Measurements from ENCODE around the gene LGALS12. TPM values are rescaled to one million over a fixed set of nuclear protein-coding genes. Genes with fewer than 3 reads are reported as not detected.
A peak's percentile ranks its signal among the peaks of the same experiment; 100 is the strongest.

Gene LGALS12, protein sequence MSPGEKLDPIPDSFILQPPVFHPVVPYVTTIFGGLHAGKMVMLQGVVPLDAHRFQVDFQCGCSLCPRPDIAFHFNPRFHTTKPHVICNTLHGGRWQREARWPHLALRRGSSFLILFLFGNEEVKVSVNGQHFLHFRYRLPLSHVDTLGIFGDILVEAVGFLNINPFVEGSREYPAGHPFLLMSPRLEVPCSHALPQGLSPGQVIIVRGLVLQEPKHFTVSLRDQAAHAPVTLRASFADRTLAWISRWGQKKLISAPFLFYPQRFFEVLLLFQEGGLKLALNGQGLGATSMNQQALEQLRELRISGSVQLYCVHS
- total RNA-seq = not detected

DNA sequence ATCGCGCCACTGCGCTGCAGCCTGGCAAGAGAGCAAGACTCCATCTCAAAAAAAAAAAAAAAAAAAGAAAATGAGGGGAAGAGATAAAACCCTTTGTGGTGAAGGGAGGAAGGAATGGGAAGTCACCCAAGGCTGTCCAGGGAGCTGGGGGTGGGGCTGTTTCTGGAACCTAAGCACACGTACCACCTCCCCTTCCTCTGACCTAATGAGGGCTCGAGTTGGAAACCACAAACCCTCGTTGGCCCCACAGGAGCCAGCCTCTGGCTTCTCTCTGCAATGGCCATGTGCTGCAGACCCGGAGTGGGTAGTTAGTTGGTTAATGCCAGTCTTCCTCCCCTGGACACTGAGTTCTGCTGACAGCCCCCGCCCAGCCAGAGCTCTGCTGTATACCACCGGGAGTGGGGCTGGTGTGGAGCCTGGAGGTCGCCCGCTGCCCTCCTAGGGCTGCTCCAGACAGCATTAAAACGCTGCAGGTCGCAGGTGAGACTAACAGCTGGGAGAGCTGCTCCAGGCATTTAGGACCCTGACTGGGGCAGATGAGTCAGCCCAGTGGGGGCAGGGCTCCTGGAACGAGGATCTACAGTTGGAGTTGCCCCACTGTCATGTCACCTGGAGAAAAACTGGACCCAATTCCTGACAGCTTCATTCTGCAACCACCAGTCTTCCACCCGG, at the start of gene LGALS12:
Gene LGALS12, plus strand, starts transcription at position 228 of the 672 bp plus-strand sequence. Its CDS starts 375 bp downstream, at position 603.
- Mint-ChIP-seq H3K9me3 (peaks cover 4% of the 10 kb centered on the region), H3K27ac (no peak within 1 kb of the TSS), H3K27me3 (no peaks in the 10 kb centered on the region), H3K4me1 (peaks cover 9% of the 10 kb centered on the region), H3K4me3 (no peak within 1 kb of the TSS), H3K36me3 (peaks cover 5% of the 10 kb centered on the region)
- no peak for ATAC-seq (ENCODE audit: low read depth)
- POLR2A ChIA-PET = no interaction called here
- DNase-seq = peak; percentile 20

DNA sequence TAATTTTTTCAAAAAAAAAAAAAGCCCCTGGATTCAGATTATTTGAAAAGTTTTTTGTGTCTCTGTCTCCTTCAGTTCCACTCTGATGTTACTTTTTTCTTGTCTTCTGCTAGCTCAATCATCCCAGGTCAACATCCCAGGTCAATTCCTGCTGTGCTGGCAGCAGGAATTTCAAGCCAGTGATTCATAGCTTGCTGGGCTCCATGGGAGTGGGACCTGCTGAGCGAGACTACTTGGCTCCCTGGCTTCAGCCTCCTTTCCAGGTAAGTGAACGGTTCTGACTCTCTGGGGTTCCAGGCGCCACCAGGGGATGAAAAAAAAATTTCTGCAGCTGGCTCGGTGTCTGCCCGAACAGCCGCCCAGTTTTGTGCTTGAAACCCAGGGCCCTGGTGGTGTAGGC, 46.3 kb upstream of the LGALS12 start:
- POLR2A ChIA-PET = no interaction called here
- no peaks in the 10 kb centered on the region for H3K4me1 Mint-ChIP-seq
- H3K27ac Mint-ChIP-seq = no peak overlapping the region
- no peaks in the 10 kb centered on the region for H3K36me3 Mint-ChIP-seq
- DNase-seq (no peak), ATAC-seq (ENCODE audit: low read depth) (no peak)
- no peaks in the 10 kb centered on the region for H3K9me3 Mint-ChIP-seq
- H3K4me3 Mint-ChIP-seq = no peak overlapping the region
- H3K27me3 Mint-ChIP-seq = peaks cover 10% of the 10 kb centered on the region

DNA sequence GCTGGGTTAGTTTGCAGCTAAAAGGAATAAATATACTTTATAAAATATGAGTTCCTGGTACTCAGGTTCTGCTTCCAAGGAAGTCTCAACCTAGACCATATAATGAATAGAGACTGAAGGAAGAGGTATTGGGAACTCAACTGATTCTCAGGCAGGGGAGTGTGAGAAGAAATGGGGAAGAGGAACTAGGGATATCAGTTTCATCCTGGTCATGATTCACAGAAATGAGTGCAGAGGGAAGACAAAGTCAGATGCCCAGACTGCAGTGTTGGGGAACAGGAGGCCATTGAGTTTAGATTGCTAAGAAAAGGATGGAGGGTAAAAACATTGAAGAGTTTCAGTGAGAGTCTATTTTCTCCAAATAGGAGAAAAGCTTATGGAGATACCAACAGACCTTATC, 43.7 kb upstream of the LGALS12 start:
- H3K4me3 Mint-ChIP-seq = no peak overlapping the region
- H3K27ac Mint-ChIP-seq = no peak overlapping the region
- peaks cover 10% of the 10 kb centered on the region for H3K27me3 Mint-ChIP-seq
- DNase-seq (no peak), ATAC-seq (ENCODE audit: low read depth) (no peak)
- H3K4me1 Mint-ChIP-seq = no peaks in the 10 kb centered on the region
- POLR2A ChIA-PET = no interaction called here
- H3K36me3 Mint-ChIP-seq = no peaks in the 10 kb centered on the region
- H3K9me3 Mint-ChIP-seq = no peaks in the 10 kb centered on the region

DNA sequence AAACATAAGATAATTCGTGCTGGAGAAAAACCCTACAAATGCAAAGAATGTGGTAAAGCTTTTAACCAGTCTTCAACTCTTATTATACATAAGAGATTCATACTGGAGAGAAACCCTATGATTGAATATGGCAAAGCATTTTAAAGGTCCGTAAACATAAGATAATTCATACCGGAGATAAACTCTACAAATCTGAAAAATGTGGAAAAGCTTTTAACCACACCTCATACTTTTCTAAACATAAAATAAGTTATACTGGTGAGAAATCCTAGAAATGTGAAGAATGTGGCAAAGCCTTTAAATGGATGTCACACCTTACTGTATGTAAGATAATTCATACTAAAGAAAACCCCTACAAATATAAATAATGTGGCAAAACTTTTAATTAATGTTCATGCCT, 35.6 kb upstream of the LGALS12 start:
- no peak for DNase-seq
- Mint-ChIP-seq H3K27me3 (peaks cover 9% of the 10 kb centered on the region), H3K9me3 (peaks cover 9% of the 10 kb centered on the region), H3K4me1 (no peaks in the 10 kb centered on the region), H3K4me3 (no peak overlapping the region), H3K36me3 (no peaks in the 10 kb centered on the region), H3K27ac (no peak overlapping the region)
- ATAC-seq (ENCODE audit: low read depth) = no peak
- POLR2A ChIA-PET = no interaction called here

DNA sequence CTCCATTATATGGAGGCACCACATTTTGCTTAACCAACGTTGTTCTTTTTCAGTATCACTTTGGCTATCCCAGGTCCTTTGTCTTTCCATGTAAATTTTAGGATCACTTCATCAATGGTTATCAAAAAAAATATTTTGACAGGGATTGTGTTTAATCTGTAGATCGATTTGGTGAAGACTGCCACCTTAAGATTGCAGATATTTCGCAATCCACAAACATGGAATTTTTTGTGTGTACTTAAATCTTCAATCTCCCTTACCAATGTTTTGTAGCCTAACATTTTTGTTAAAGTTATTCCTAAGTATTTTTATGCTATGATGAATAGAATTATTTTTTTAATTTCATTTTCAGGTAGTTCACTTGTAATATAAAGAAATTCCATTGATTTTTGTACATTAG, 33.5 kb upstream of the LGALS12 start:
- POLR2A ChIA-PET = no interaction called here
- DNase-seq (no peak), ATAC-seq (ENCODE audit: low read depth) (no peak)
- no peak overlapping the region for H3K4me3 Mint-ChIP-seq
- H3K9me3 Mint-ChIP-seq = peaks cover 10% of the 10 kb centered on the region
- peaks cover 16% of the 10 kb centered on the region for H3K27me3 Mint-ChIP-seq
- no peak overlapping the region for H3K27ac Mint-ChIP-seq
- H3K4me1 Mint-ChIP-seq = no peaks in the 10 kb centered on the region
- peaks cover 4% of the 10 kb centered on the region for H3K36me3 Mint-ChIP-seq

DNA sequence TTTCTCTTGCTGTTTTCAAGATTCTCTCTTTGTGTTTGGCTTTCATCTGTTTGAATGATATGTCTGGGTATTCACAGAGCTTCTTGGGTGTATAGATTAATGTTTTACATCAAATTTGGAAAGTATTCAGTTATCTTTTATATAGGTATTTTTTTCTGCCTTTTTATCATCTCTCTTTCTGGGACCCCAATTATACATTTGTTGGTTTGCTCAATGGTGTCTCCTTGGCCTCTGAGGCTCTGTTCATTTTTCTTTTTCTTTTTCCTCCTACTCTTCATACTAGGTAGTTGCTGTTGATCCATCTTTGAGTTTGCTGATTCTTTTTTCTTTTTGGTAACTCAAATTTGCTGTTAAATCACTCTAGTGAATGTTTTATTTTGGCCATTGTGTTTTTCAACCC, 29.3 kb upstream of the LGALS12 start:
- peaks cover 15% of the 10 kb centered on the region for H3K27me3 Mint-ChIP-seq
- ATAC-seq (ENCODE audit: low read depth) (no peak), DNase-seq (no peak)
- no peak overlapping the region for H3K27ac Mint-ChIP-seq
- H3K9me3 Mint-ChIP-seq = peaks cover 5% of the 10 kb centered on the region
- H3K4me1 Mint-ChIP-seq = no peaks in the 10 kb centered on the region
- POLR2A ChIA-PET = no interaction called here
- no peak overlapping the region for H3K4me3 Mint-ChIP-seq
- peaks cover 4% of the 10 kb centered on the region for H3K36me3 Mint-ChIP-seq

DNA sequence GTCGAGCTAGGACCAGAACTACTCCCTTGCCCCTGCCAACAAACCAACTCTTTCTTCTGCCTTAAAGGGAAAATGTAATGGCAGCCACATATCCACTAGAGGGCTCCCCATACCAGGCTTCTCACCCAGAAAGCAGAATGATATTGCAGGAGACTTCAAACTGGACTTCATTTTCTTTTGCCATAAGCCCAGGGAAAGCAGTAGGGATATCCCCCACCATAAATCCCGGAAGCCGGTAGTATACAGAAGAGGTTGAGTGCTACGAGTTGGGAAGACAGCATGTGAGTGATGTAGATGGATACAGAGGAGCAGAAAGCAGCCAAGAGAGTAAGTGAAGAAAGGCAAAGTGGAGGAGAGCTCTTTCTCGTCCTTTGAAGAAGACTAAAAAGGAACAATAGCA, 27.0 kb upstream of the LGALS12 start:
- Mint-ChIP-seq H3K36me3 (peaks cover 5% of the 10 kb centered on the region), H3K4me1 (no peaks in the 10 kb centered on the region), H3K4me3 (no peak overlapping the region), H3K27ac (no peak overlapping the region), H3K27me3 (peaks cover 17% of the 10 kb centered on the region), H3K9me3 (peaks cover 3% of the 10 kb centered on the region)
- POLR2A ChIA-PET = interaction anchor here (0.7 to 2.9 kb wide), 4 partner anchors 58 to 157 kb away, joined by 3 to 12 read pairs (median 4); partner anchors contain the start of gene PLAAT4
- DNase-seq = no peak
- peak; percentile 52 for ATAC-seq (ENCODE audit: low read depth)

DNA sequence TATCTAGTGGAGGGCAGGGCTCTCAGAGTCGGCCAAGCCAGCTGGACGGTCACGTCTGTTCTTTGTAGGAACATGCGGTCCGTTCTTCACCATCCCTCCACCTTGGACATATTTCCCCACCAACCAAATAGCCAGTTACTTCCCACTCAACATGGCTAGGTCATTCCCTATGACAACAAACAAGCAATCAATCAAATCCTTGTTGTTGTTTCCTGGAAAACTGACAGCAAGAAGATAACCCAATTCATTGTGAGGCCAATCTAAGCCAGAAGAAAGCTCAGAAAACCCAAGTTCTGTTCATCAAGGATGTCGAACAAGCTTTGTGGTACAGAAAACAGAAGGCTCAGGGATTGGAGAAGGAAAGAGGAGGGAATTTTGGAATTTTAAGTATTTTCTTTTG, 25.8 kb upstream of the LGALS12 start:
- ATAC-seq (ENCODE audit: low read depth) (no peak), DNase-seq (no peak)
- Mint-ChIP-seq H3K9me3 (peaks cover 6% of the 10 kb centered on the region), H3K36me3 (peaks cover 8% of the 10 kb centered on the region), H3K4me3 (no peak overlapping the region), H3K27ac (no peak overlapping the region), H3K27me3 (peaks cover 25% of the 10 kb centered on the region), H3K4me1 (no peaks in the 10 kb centered on the region)
- POLR2A ChIA-PET = interaction anchor here (1.4 to 2.9 kb wide), 2 partner anchors 57 to 156 kb away, joined by 4 to 12 read pairs; partner anchors contain the start of gene PLAAT4

DNA sequence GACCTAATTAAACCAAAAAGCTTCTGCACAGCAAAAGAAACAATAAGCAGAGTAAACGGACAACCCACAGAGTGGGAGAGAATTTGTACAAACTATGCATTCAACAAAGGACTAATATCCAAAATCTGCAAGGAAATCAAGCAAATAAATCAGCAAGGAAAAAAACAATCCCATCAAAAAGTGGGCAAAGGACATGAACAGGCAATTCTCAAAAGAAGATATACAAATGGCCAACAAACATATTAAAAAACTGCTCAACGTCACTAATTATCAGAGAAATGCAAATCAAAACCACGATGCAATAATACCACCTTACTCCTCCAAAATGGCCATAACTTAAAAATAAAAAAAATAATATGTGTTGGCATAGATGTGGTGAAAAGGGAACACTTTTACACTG, 20.1 kb upstream of the LGALS12 start:
- H3K27ac Mint-ChIP-seq = no peak overlapping the region
- POLR2A ChIA-PET = no interaction called here
- DNase-seq (no peak), ATAC-seq (ENCODE audit: low read depth) (no peak)
- peaks cover 4% of the 10 kb centered on the region for H3K36me3 Mint-ChIP-seq
- H3K4me3 Mint-ChIP-seq = no peak overlapping the region
- no peaks in the 10 kb centered on the region for H3K4me1 Mint-ChIP-seq
- H3K27me3 Mint-ChIP-seq = peaks cover 55% of the 10 kb centered on the region
- peaks cover 11% of the 10 kb centered on the region for H3K9me3 Mint-ChIP-seq

DNA sequence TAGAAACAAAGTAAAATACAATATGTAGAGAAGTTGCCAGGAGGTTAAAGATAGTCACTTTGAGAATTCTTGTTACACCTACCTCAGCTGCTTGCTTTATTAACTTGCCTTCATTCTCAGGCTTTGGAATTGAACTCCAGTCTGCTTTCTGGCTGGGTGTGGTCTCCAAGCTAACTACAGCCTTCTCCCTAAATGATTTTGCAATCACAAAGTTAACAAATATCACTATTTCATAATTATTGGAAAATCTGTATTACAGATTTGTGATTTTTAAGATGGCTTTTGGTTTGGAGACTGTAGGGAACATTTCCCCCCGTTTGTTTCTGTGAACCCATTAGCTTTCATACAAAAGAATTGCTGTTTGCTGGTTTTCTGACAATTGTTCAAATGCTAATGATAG, 17.1 kb upstream of the LGALS12 start:
- no peak overlapping the region for H3K27ac Mint-ChIP-seq
- POLR2A ChIA-PET = interaction anchor here (0.6 kb wide), 1 partner anchor 76 kb away, joined by 3 read pairs; no protein-coding TSS in a partner anchor
- no peak for ATAC-seq (ENCODE audit: low read depth)
- peaks cover 4% of the 10 kb centered on the region for H3K4me1 Mint-ChIP-seq
- H3K36me3 Mint-ChIP-seq = peaks cover 4% of the 10 kb centered on the region
- DNase-seq = no peak
- H3K9me3 Mint-ChIP-seq = peaks cover 11% of the 10 kb centered on the region
- no peak overlapping the region for H3K4me3 Mint-ChIP-seq
- peaks cover 72% of the 10 kb centered on the region for H3K27me3 Mint-ChIP-seq

DNA sequence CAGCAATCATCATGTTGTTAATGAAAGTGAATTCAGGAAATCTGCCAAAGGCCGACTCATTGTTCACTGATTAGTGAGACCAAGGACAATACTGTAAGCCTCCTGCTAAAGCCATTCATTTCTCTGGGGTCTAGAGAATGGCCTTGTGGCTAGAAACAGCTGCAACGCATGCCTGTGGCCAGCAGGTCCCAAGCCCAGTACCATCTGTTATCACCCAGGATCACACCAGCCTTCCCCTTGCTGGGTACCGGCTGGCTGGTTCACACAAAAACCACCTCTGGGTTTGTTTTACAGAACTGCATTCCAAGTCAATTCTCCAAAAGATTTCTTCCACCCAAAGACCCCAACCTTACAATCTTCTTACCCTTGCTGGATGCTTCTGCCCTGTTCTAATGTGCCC, 16.0 kb upstream of the LGALS12 start:
- Mint-ChIP-seq H3K36me3 (peaks cover 3% of the 10 kb centered on the region), H3K27me3 (peaks cover 64% of the 10 kb centered on the region), H3K4me3 (no peak overlapping the region), H3K9me3 (peaks cover 10% of the 10 kb centered on the region), H3K4me1 (peaks cover 4% of the 10 kb centered on the region), H3K27ac (no peak overlapping the region)
- POLR2A ChIA-PET = interaction anchor here (0.5 kb wide), 1 partner anchor 131 kb away, joined by 3 read pairs; no protein-coding TSS in a partner anchor
- DNase-seq (no peak), ATAC-seq (ENCODE audit: low read depth) (no peak)

DNA sequence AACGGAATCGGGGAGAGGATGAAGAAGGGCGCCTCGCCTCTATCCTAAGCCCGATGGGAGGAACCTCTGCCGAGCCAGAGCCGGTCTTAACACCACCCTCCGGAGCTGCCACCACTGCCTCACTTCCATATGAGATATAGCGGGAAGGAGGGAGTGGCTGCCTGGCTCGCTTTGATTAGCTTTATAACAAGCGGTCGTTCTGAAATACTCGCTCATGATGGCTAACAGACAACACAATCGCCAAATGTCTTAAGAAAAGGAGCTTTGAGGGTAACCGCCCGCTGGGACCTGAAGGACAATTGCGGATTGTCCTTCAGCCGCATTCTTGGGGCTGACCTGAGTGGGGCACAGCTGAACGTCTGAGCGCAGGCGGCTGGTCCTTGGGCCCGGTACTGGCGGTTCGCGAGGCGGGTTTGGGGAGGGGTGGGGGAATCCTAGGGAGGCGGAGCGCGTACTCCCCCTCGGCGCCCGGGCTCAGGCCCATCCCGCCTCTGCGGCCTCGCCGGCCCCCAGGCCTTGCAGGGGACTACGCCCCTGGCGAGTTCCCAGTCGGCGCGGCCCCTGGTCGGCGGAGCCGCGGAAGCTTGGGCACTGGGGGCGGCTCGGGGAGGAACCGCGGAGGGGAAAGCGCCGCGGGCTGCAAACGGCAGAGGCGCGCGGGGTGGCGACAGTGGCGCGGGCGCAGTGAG, 15.2 kb upstream of the LGALS12 start, which contains the start of gene PLAAT5:
Gene PLAAT5, minus strand, starts transcription at position 617 of the 689 bp plus-strand sequence. Its CDS starts 133 bp downstream, at position 484.
- peak; percentile 56 for ATAC-seq (ENCODE audit: low read depth)
- POLR2A ChIA-PET = no interaction called here
- peaks cover 4% of the 10 kb centered on the region for H3K4me1 Mint-ChIP-seq
- H3K9me3 Mint-ChIP-seq = peaks cover 4% of the 10 kb centered on the region
- peaks cover 1% of the 10 kb centered on the region for H3K36me3 Mint-ChIP-seq
- H3K27ac Mint-ChIP-seq = no peak within 1 kb of the TSS
- H3K27me3 Mint-ChIP-seq = peaks cover 61% of the 10 kb centered on the region
- peak; percentile 55 for DNase-seq
- H3K4me3 Mint-ChIP-seq = peak within 1 kb of the TSS; percentile 85

DNA sequence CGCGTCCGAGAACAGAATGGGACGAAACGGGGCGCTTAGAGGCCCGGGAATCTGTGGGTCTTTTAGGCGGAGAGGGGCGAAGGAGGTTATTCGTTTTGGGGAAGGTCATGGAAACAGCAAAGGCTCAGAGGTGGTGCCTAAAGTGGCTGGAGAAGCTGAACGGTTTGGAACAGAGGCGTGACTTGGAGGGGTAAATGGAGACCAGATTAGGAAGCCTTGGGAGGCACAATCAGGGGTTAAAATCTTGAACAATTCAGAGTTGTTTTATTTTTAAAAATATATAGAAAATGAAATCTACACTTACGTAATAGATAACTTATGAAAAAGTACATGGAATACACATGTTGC, 14.7 kb upstream of the LGALS12 start:
- Mint-ChIP-seq H3K4me3 (peak overlapping the region; percentile 85), H3K27ac (no peak overlapping the region), H3K36me3 (peaks cover 1% of the 10 kb centered on the region), H3K27me3 (peaks cover 56% of the 10 kb centered on the region), H3K4me1 (peaks cover 4% of the 10 kb centered on the region), H3K9me3 (peaks cover 2% of the 10 kb centered on the region)
- POLR2A ChIA-PET = no interaction called here
- ATAC-seq (ENCODE audit: low read depth) = no peak
- DNase-seq = no peak
